ENCODE results near the gene KCNMB2.

DNA sequence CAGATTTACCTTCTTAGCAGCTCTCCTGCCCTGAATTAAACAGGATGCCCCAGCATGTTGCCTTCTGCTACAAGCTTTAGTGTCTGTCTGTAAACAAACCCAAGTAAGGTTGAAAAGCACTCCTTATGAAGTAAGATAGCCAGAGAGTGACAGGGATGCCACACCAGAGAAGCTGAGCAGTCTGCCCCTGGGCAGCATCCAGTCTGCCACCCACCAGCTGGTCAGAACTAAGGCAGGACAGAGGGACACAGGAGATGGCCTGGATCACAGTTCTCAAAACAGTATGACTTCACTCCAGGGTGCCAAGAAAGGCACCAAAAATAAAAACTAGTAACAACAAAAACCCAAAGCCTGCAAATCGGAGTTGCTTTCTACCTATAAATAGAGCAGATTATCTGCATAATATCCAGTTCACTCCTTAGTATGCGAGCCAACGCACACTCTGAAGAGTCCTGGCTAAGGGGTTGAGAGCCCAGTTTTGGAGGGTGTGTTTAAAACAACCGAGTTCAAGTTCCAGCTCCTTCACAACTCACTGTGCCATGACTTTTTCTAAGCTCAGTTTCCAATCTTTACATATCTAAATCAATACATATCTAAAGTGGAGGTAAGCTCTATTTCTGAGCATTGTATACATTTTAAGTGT lies 198.9 kb downstream of the KCNMB2 start:
- TF ChIP-seq, protein P1, sequence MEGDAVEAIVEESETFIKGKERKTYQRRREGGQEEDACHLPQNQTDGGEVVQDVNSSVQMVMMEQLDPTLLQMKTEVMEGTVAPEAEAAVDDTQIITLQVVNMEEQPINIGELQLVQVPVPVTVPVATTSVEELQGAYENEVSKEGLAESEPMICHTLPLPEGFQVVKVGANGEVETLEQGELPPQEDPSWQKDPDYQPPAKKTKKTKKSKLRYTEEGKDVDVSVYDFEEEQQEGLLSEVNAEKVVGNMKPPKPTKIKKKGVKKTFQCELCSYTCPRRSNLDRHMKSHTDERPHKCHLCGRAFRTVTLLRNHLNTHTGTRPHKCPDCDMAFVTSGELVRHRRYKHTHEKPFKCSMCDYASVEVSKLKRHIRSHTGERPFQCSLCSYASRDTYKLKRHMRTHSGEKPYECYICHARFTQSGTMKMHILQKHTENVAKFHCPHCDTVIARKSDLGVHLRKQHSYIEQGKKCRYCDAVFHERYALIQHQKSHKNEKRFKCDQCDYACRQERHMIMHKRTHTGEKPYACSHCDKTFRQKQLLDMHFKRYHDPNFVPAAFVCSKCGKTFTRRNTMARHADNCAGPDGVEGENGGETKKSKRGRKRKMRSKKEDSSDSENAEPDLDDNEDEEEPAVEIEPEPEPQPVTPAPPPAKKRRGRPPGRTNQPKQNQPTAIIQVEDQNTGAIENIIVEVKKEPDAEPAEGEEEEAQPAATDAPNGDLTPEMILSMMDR (IDR thresholded peaks at IDR 0.05; ENCODE audit: low read depth, low read length, poor library complexity, severe bottlenecking), result no peak
- no peak for TF ChIP-seq EZH2phosphoT487 (IDR thresholded peaks at IDR 0.05; ENCODE audit: borderline replicate concordance, low read length)

All from DOHH2 (cell line).